RWPE2 (cell line): ENCODE results near the gene C19orf18.

Experiments
- ATAC-seq: fragments of 200-7000 bp; cut with Tn5 transposase; 3 replicates; pipeline ENCODE4 v1.9.1; 2021; ENCODE audit warnings: low read depth
- DNase-seq: peaks from one replicate; pipeline ENCODE4 v3.0.0-alpha.2; 2020; ENCODE audit warnings: low spot score
- H3K27ac ChIP-seq: fragments of 450-650 bp; 2 replicates; pipeline ENCODE4 v1.5.1; 2017; ENCODE audit warnings: mild to moderate bottlenecking; ENCODE audit not compliant: poor library complexity, severe bottlenecking
- H3K27me3 ChIP-seq: fragments of 250-450 bp; sonication (Bioruptor Pico); 2 replicates; pipeline ENCODE4 v1.5.1; 2021; ENCODE audit warnings: mild to moderate bottlenecking, moderate library complexity; ENCODE audit not compliant: insufficient read depth, poor library complexity, severe bottlenecking
- H3K36me3 ChIP-seq: fragments of 250-450 bp; sonication (Bioruptor Pico); 2 replicates; pipeline ENCODE4 v1.5.1; 2020; ENCODE audit warnings: low read depth, mild to moderate bottlenecking, moderate library complexity
- H3K4me1 ChIP-seq: fragments of 250-450 bp; sonication (Bioruptor Pico); 2 replicates; pipeline ENCODE4 v1.5.1; 2021; ENCODE audit warnings: mild to moderate bottlenecking, moderate library complexity; ENCODE audit not compliant: insufficient read depth, poor library complexity, severe bottlenecking
- H3K4me3 ChIP-seq: fragments of 250-450 bp; sonication (Bioruptor Pico); 2 replicates; pipeline ENCODE4 v1.5.1; 2021; ENCODE audit warnings: mild to moderate bottlenecking, moderate library complexity; ENCODE audit not compliant: severe bottlenecking
- H3K9me3 ChIP-seq: fragments of 250-450 bp; sonication (Bioruptor Pico); 2 replicates; pipeline ENCODE4 v1.5.1; 2021; ENCODE audit warnings: mild to moderate bottlenecking, moderate library complexity; ENCODE audit not compliant: severe bottlenecking
- CTCF ChIP-seq: fragments of 450-650 bp; IDR thresholded peaks from one replicate; pipeline ENCODE4 v1.5.1; 2017; ENCODE audit warnings: mild to moderate bottlenecking, moderate library complexity; ENCODE audit not compliant: poor library complexity, severe bottlenecking

The C19orf18 gene

GRCh38 chr19:57974434-57974833 is at the start of gene C19orf18:
Gene C19orf18 (minus strand): TSS chr19:57974534. CDS start chr19:57974432, 102 bp downstream.
- DNase-seq = no peak
- no peak for ATAC-seq
- no peaks in the 10 kb centered on the region for H3K27me3 ChIP-seq
- H3K4me3 ChIP-seq = no peak within 1 kb of the TSS
- no peaks in the 10 kb centered on the region for H3K4me1 ChIP-seq
- H3K27ac ChIP-seq = no peak within 1 kb of the TSS
- peaks cover 34% of the 10 kb centered on the region for H3K9me3 ChIP-seq
- TF ChIP-seq CTCF = no peak
- H3K36me3 ChIP-seq = peaks cover 18% of the 10 kb centered on the region

GRCh38 chr19:58022283-58022660 is 47.9 kb upstream of the C19orf18 start:
- no peak overlapping the region for H3K27ac ChIP-seq

GRCh38 chr19:58021541-58022282 is 47.4 kb upstream of the C19orf18 start:
- no peak overlapping the region for H3K4me3 ChIP-seq
- H3K36me3 ChIP-seq = no peaks in the 10 kb centered on the region
- no peaks in the 10 kb centered on the region for H3K4me1 ChIP-seq
- peak; percentile 31 for TF ChIP-seq CTCF
- no peaks in the 10 kb centered on the region for H3K27me3 ChIP-seq
- ATAC-seq = peak; percentile 45; the same call in 2 of the 3 replicates
- H3K9me3 ChIP-seq = peaks cover 6% of the 10 kb centered on the region
- no peak overlapping the region for H3K27ac ChIP-seq
- DNase-seq = no peak

More at GRCh38 chr19:58022283-58022660, 47.9 kb upstream of the C19orf18 start:
- H3K4me3 ChIP-seq = no peak overlapping the region
- DNase-seq = no peak
- H3K9me3 ChIP-seq = peaks cover 6% of the 10 kb centered on the region
- no peaks in the 10 kb centered on the region for H3K4me1 ChIP-seq
- ATAC-seq = no peak
- TF ChIP-seq CTCF = no peak
- no peaks in the 10 kb centered on the region for H3K27me3 ChIP-seq
- H3K36me3 ChIP-seq = no peaks in the 10 kb centered on the region

GRCh38 chr19:58020129-58020528 is 45.8 kb upstream of the C19orf18 start:
- no peak overlapping the region for H3K4me3 ChIP-seq
- H3K9me3 ChIP-seq = peaks cover 3% of the 10 kb centered on the region
- no peaks in the 10 kb centered on the region for H3K27me3 ChIP-seq
- no peak for DNase-seq
- H3K4me1 ChIP-seq = no peaks in the 10 kb centered on the region
- TF ChIP-seq CTCF = no peak
- H3K27ac ChIP-seq = no peak overlapping the region
- ATAC-seq = no peak
- H3K36me3 ChIP-seq = no peaks in the 10 kb centered on the region

GRCh38 chr19:58014141-58014540 is 39.8 kb upstream of the C19orf18 start:
- Histone ChIP-seq H3K4me3 (no peak overlapping the region), H3K27me3 (no peaks in the 10 kb centered on the region), H3K4me1 (no peaks in the 10 kb centered on the region), H3K9me3 (peaks cover 2% of the 10 kb centered on the region), H3K36me3 (no peaks in the 10 kb centered on the region), H3K27ac (no peak overlapping the region)
- ATAC-seq (no peak), DNase-seq (no peak)
- no peak for TF ChIP-seq CTCF
